WTC11 (cell line): ENCODE data around the gene SMAD7. TPM values are rescaled to one million over a fixed set of nuclear protein-coding genes. Genes with fewer than 3 reads are reported as not detected.

Experiments
- ATAC-seq: fragments of 200-7000 bp; cut with Tn5 transposase; 2 replicates; pipeline ENCODE4 v1.10.0; 2021; ENCODE audit warnings: mild to moderate bottlenecking, moderate library complexity
- CTCF ChIA-PET: fragments of 300-600 bp; sonication (Branson Sonifier 250); formaldehyde crosslinking; loops from one replicate; lab custom pipeline; 2021; ENCODE audit warnings: antibody characterized with exemption; lab: Charles Lee
- POLR2A ChIA-PET: fragments of 350-600 bp; sonication (Branson Sonifier 250); formaldehyde crosslinking; loops from one replicate; lab custom pipeline; 2021; ENCODE audit warnings: antibody characterized with exemption; lab: Charles Lee
- DNase-seq: peaks from one replicate; pipeline ENCODE4 v3.0.0; 2021; ENCODE audit warnings: low spot score
- H3K27ac Mint-ChIP-seq: 2 replicates; pipeline ENCODE4 v1.8.0; 2021; ENCODE audit warnings: mixed read lengths
- H3K27me3 Mint-ChIP-seq: 2 replicates; pipeline ENCODE4 v1.8.0; 2021; ENCODE audit warnings: low read depth, mild to moderate bottlenecking, moderate library complexity, mixed read lengths
- H3K36me3 Mint-ChIP-seq: 2 replicates; pipeline ENCODE4 v1.8.0; 2021; ENCODE audit warnings: mixed read lengths
- H3K4me1 Mint-ChIP-seq: 2 replicates; pipeline ENCODE4 v1.8.0; 2022; ENCODE audit warnings: mixed read lengths
- H3K4me3 Mint-ChIP-seq: 2 replicates; pipeline ENCODE4 v1.8.0; 2021; ENCODE audit warnings: mild to moderate bottlenecking, moderate library complexity, mixed read lengths
- H3K9me3 Mint-ChIP-seq: 2 replicates; pipeline ENCODE4 v1.8.0; 2021; ENCODE audit warnings: mixed read lengths
- CDX4 ChIP-seq: fragments of 250-450 bp; sonication (Bioruptor Pico); IDR thresholded peaks from 2 replicates; pipeline ENCODE4 v1.9.0; 2021; ENCODE audit warnings: moderate library complexity, mild to moderate bottlenecking, inconsistent platforms, borderline replicate concordance
- E2F1 ChIP-seq: sonication (generic); formaldehyde crosslinking; IDR thresholded peaks from 2 replicates; pipeline ENCODE4 v1.8.0; 2022; ENCODE audit warnings: mild to moderate bottlenecking, missing genetic modification reagents
- ESRRA ChIP-seq: sonication (generic); formaldehyde crosslinking; IDR thresholded peaks from 2 replicates; pipeline ENCODE4 v1.8.1; 2022; ENCODE audit warnings: mild to moderate bottlenecking, missing genetic modification reagents, borderline replicate concordance
- ETV6 ChIP-seq: sonication (generic); formaldehyde crosslinking; IDR thresholded peaks from 2 replicates; pipeline ENCODE4 v1.8.1; 2022; ENCODE audit warnings: mild to moderate bottlenecking, missing genetic modification reagents
- GTF2I ChIP-seq: fragments of 250-450 bp; sonication (Bioruptor Pico); conservative IDR thresholded peaks from 2 replicates; pipeline ENCODE4 v1.4.0; 2021; ENCODE audit warnings: mild to moderate bottlenecking
- IRF1 ChIP-seq: sonication (generic); formaldehyde crosslinking; IDR thresholded peaks from 2 replicates; pipeline ENCODE4 v1.8.0; 2023; ENCODE audit warnings: missing genetic modification reagents
- JAZF1 ChIP-seq: fragments of 250-450 bp; sonication (Bioruptor Pico); IDR thresholded peaks from 2 replicates; pipeline ENCODE4 v1.9.0; 2021; ENCODE audit warnings: moderate library complexity, mild to moderate bottlenecking, inconsistent platforms
- JUN ChIP-seq: sonication (generic); formaldehyde crosslinking; IDR thresholded peaks from 2 replicates; pipeline ENCODE4 v1.8.0; 2023; ENCODE audit warnings: mild to moderate bottlenecking, missing genetic modification reagents
- MLX ChIP-seq: sonication (generic); formaldehyde crosslinking; IDR thresholded peaks from 2 replicates; pipeline ENCODE4 v1.8.1; 2023; ENCODE audit warnings: mild to moderate bottlenecking, missing genetic modification reagents, moderate library complexity
- NR1H2 ChIP-seq: sonication (generic); formaldehyde crosslinking; IDR thresholded peaks from 2 replicates; pipeline ENCODE4 v1.9.0; 2021; ENCODE audit warnings: mild to moderate bottlenecking, moderate library complexity, missing genetic modification reagents
- SMAD3 ChIP-seq: sonication (generic); formaldehyde crosslinking; IDR thresholded peaks from 2 replicates; pipeline ENCODE4 v1.8.0; 2022; ENCODE audit warnings: missing genetic modification reagents, mild to moderate bottlenecking, borderline replicate concordance
- TP53 ChIP-seq: sonication (generic); formaldehyde crosslinking; IDR thresholded peaks from 2 replicates; pipeline ENCODE4 v1.8.1; 2023; ENCODE audit warnings: mild to moderate bottlenecking, missing genetic modification reagents
- ZNF121 ChIP-seq: sonication (generic); formaldehyde crosslinking; IDR thresholded peaks from 2 replicates; pipeline ENCODE4 v1.8.0; 2023; ENCODE audit warnings: missing genetic modification reagents
- ZNF317 ChIP-seq: sonication (generic); formaldehyde crosslinking; IDR thresholded peaks from 2 replicates; pipeline ENCODE4 v1.8.1; 2023; ENCODE audit warnings: low read depth, mild to moderate bottlenecking, moderate library complexity, missing genetic modification reagents, borderline replicate concordance
- total RNA-seq: library from RNA; stranded (reverse); gene quantifications from 3 replicates; pipeline ENCODE4 v1.2.3, GENCODE V29; 2021
- TF ChIP-seq, protein P1 (sequence below): fragments of 200-600 bp; IDR thresholded peaks from 2 replicates; pipeline ENCODE4 v1.8.0; 2022; ENCODE audit warnings: antibody characterized with exemption
- TF ChIP-seq, protein P2 (sequence below): sonication (generic); formaldehyde crosslinking; IDR thresholded peaks from 2 replicates; pipeline ENCODE4 v1.8.1; 2023; ENCODE audit warnings: mild to moderate bottlenecking, moderate library complexity, missing genetic modification reagents
- TF ChIP-seq, protein P3 (sequence below): fragments of 250-450 bp; sonication (Bioruptor Pico); IDR thresholded peaks from 2 replicates; pipeline ENCODE4 v2.1.2; 2022; ENCODE audit warnings: mild to moderate bottlenecking, moderate library complexity

SMAD7 gene
- total RNA-seq, 1 experiment from 2014 or later, result 44.7 TPM

GRCh38 chr18:48975120-48975816, 24.5 kb upstream of the SMAD7 start:
- H3K4me3 Mint-ChIP-seq, result peak overlapping the region; percentile 67
- no peak for TF ChIP-seq GTF2I (CRISPR knock-in tag)
- TF ChIP-seq, protein P1, sequence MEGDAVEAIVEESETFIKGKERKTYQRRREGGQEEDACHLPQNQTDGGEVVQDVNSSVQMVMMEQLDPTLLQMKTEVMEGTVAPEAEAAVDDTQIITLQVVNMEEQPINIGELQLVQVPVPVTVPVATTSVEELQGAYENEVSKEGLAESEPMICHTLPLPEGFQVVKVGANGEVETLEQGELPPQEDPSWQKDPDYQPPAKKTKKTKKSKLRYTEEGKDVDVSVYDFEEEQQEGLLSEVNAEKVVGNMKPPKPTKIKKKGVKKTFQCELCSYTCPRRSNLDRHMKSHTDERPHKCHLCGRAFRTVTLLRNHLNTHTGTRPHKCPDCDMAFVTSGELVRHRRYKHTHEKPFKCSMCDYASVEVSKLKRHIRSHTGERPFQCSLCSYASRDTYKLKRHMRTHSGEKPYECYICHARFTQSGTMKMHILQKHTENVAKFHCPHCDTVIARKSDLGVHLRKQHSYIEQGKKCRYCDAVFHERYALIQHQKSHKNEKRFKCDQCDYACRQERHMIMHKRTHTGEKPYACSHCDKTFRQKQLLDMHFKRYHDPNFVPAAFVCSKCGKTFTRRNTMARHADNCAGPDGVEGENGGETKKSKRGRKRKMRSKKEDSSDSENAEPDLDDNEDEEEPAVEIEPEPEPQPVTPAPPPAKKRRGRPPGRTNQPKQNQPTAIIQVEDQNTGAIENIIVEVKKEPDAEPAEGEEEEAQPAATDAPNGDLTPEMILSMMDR, result no peak
- no peak for TF ChIP-seq TP53 (CRISPR knock-in tag)
- TF ChIP-seq CDX4 (CRISPR knock-in tag), result no peak
- TF ChIP-seq, protein P2, sequence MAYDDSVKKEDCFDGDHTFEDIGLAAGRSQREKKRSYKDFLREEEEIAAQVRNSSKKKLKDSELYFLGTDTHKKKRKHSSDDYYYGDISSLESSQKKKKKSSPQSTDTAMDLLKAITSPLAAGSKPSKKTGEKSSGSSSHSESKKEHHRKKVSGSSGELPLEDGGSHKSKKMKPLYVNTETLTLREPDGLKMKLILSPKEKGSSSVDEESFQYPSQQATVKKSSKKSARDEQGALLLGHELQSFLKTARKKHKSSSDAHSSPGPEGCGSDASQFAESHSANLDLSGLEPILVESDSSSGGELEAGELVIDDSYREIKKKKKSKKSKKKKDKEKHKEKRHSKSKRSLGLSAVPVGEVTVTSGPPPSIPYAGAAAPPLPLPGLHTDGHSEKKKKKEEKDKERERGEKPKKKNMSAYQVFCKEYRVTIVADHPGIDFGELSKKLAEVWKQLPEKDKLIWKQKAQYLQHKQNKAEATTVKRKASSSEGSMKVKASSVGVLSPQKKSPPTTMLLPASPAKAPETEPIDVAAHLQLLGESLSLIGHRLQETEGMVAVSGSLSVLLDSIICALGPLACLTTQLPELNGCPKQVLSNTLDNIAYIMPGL (CRISPR knock-in tag), result peak; percentile 31; the same call in 1 of the 2 replicates
- H3K4me1 Mint-ChIP-seq, result peaks cover 36% of the 10 kb centered on the region
- ATAC-seq, result peak; percentile 11
- peak overlapping the region; percentile 92 for H3K27ac Mint-ChIP-seq
- no peaks in the 10 kb centered on the region for H3K9me3 Mint-ChIP-seq
- no peaks in the 10 kb centered on the region for H3K36me3 Mint-ChIP-seq
- no peak for DNase-seq
- POLR2A ChIA-PET, result no interaction called here
- H3K27me3 Mint-ChIP-seq, result peaks cover 27% of the 10 kb centered on the region
- CTCF ChIA-PET, result interaction anchor here (0.7 to 1.4 kb wide), 4 partner anchors 22 to 155 kb away, joined by 3 to 5 read pairs (median 3); no protein-coding TSS in a partner anchor

GRCh38 chr18:48974304-48975119, 23.7 kb upstream of the SMAD7 start:
- H3K9me3 Mint-ChIP-seq, result no peaks in the 10 kb centered on the region
- peak; percentile 47 for ATAC-seq
- ChIA-PET POLR2A (interaction anchor here (0.6 to 0.9 kb wide), 2 partner anchors 22 to 218 kb away, joined by 4 to 5 read pairs; no protein-coding TSS in a partner anchor), CTCF (interaction anchor here (0.7 to 1.9 kb wide), 5 partner anchors 8 to 68 kb away, joined by 3 to 6 read pairs (median 5); no protein-coding TSS in a partner anchor)
- DNase-seq, result peak; percentile 47
- peaks cover 43% of the 10 kb centered on the region for H3K4me1 Mint-ChIP-seq
- H3K36me3 Mint-ChIP-seq, result no peaks in the 10 kb centered on the region
- H3K4me3 Mint-ChIP-seq, result peak overlapping the region; percentile 67
- peaks cover 27% of the 10 kb centered on the region for H3K27me3 Mint-ChIP-seq
- peak overlapping the region; percentile 92 for H3K27ac Mint-ChIP-seq
- TF ChIP-seq NR1H2 (CRISPR knock-in tag) (no peak), ESRRA (CRISPR knock-in tag) (peak; percentile 33; the same call in 1 of the 2 replicates), MLX (CRISPR knock-in tag) (no peak), ZNF121 (CRISPR knock-in tag) (peak; percentile 33; the same call in 1 of the 2 replicates), ETV6 (CRISPR knock-in tag) (peak; percentile 56; the same call in 1 of the 2 replicates)
- TF ChIP-seq, all 79 proteins: peak for 3

GRCh38 chr18:48973731-48974130, 23.0 kb upstream of the SMAD7 start:
- ChIA-PET CTCF (interaction anchor here (0.7 to 1.9 kb wide), 5 partner anchors 8 to 68 kb away, joined by 3 to 6 read pairs (median 5); no protein-coding TSS in a partner anchor), POLR2A (interaction anchor here (0.6 kb wide), 1 partner anchor 217 kb away, joined by 4 read pairs; no protein-coding TSS in a partner anchor)
- ATAC-seq (no peak), DNase-seq (no peak)
- Mint-ChIP-seq H3K9me3 (no peaks in the 10 kb centered on the region), H3K4me1 (peaks cover 49% of the 10 kb centered on the region), H3K27me3 (peaks cover 27% of the 10 kb centered on the region), H3K36me3 (no peaks in the 10 kb centered on the region), H3K27ac (no peak overlapping the region; the same call in 1 of the 2 replicates), H3K4me3 (no peak overlapping the region)
- no peak for TF ChIP-seq IRF1 (CRISPR knock-in tag)
- no peak for TF ChIP-seq SMAD3 (CRISPR knock-in tag)
- TF ChIP-seq JUN (CRISPR knock-in tag), result no peak
- TF ChIP-seq ZNF317, result no peak
- TF ChIP-seq E2F1, result no peak
- TF ChIP-seq, protein P3, sequence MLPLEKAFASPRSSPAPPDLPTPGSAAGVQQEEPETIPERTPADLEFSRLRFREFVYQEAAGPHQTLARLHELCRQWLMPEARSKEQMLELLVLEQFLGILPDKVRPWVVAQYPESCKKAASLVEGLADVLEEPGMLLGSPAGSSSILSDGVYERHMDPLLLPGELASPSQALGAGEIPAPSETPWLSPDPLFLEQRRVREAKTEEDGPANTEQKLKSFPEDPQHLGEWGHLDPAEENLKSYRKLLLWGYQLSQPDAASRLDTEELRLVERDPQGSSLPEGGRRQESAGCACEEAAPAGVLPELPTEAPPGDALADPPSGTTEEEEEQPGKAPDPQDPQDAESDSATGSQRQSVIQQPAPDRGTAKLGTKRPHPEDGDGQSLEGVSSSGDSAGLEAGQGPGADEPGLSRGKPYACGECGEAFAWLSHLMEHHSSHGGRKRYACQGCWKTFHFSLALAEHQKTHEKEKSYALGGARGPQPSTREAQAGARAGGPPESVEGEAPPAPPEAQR (CRISPR knock-in tag), result no peak
- TF ChIP-seq JAZF1, result no peak
